Measurements from ENCODE around the gene OMP. TPM values are rescaled to one million over a fixed set of nuclear protein-coding genes. Genes with fewer than 3 reads are reported as not detected.

OMP gene
- polyA plus RNA-seq, 4 donors: 0.43 to 1.2 TPM; not detected in 2

GRCh38 chr11:77100166-77101042 lies 2.2 kb upstream of the OMP start:
- no peak for DNase-seq (ENCODE audit: low read depth in 4 of 4, low spot score in 2 of 4)

GRCh38 chr11:77101043-77101537 lies 1.6 kb upstream of the OMP start:
- no peak for DNase-seq (ENCODE audit: low read depth in 4 of 4, low spot score in 2 of 4)

GRCh38 chr11:77103319-77103718 lies 679 bp downstream of the OMP start:
- DNase-seq (ENCODE audit: low read depth in 4 of 4, low spot score in 2 of 4): no peak

- DNase-seq (ENCODE audit: low read depth in 4 of 4, low spot score in 2 of 4): no peak
These were observed 2.1 kb downstream of the OMP start for GRCh38 chr11:77104727-77105126.

- DNase-seq (ENCODE audit: low read depth in 4 of 4, low spot score in 2 of 4): no peak
These were observed 3.7 kb downstream of the OMP start for GRCh38 chr11:77106321-77106720.

GRCh38 chr11:77106759-77107158 lies 4.1 kb downstream of the OMP start:
- DNase-seq (ENCODE audit: low read depth in 4 of 4, low spot score in 2 of 4): no peak

- DNase-seq (ENCODE audit: low read depth in 4 of 4, low spot score in 2 of 4): no peak
These were observed 5.3 kb downstream of the OMP start for GRCh38 chr11:77107950-77108349.

GRCh38 chr11:77108436-77108835 lies 5.8 kb downstream of the OMP start:
- no peak for DNase-seq (ENCODE audit: low read depth in 4 of 4, low spot score in 2 of 4)

GRCh38 chr11:77109236-77110019 lies 6.8 kb downstream of the OMP start:
- no peak for DNase-seq (ENCODE audit: low read depth in 4 of 4, low spot score in 2 of 4)

- DNase-seq (ENCODE audit: low read depth in 4 of 4, low spot score in 2 of 4): no peak
These were observed 8.2 kb downstream of the OMP start for GRCh38 chr11:77110836-77111235.

- DNase-seq (ENCODE audit: low read depth in 4 of 4, low spot score in 2 of 4): no peak
These were observed 8.6 kb downstream of the OMP start for GRCh38 chr11:77111277-77111676.

- DNase-seq (ENCODE audit: low read depth in 4 of 4, low spot score in 2 of 4): no peak
These were observed 9.3 kb downstream of the OMP start for GRCh38 chr11:77111946-77112345.

- DNase-seq (ENCODE audit: low read depth in 4 of 4, low spot score in 2 of 4): no peak
These were observed 10.2 kb downstream of the OMP start for GRCh38 chr11:77112641-77113381.

GRCh38 chr11:77113382-77114088 lies 10.9 kb downstream of the OMP start:
- DNase-seq (ENCODE audit: low read depth in 4 of 4, low spot score in 2 of 4): no peak

- no peak for DNase-seq (ENCODE audit: low read depth in 4 of 4, low spot score in 2 of 4)
These were observed 11.4 kb downstream of the OMP start for GRCh38 chr11:77114089-77114463.

GRCh38 chr11:77115181-77115611 lies 12.6 kb downstream of the OMP start:
- no peak for DNase-seq (ENCODE audit: low read depth in 4 of 4, low spot score in 2 of 4)

- DNase-seq (ENCODE audit: low read depth in 4 of 4, low spot score in 2 of 4): no peak
These were observed 13.3 kb downstream of the OMP start for GRCh38 chr11:77115956-77116355.

- no peak for DNase-seq (ENCODE audit: low read depth in 4 of 4, low spot score in 2 of 4)
These were observed 14.9 kb downstream of the OMP start for GRCh38 chr11:77117492-77117891.

- no peak for DNase-seq (ENCODE audit: low read depth in 4 of 4, low spot score in 2 of 4)
These were observed 15.4 kb downstream of the OMP start for GRCh38 chr11:77118086-77118485.

- no peak for DNase-seq (ENCODE audit: low read depth in 4 of 4, low spot score in 2 of 4)
These were observed 16.3 kb downstream of the OMP start for GRCh38 chr11:77118971-77119370.

All from left renal cortex interstitium (tissue), 4 donors.